SU-DHL-6 (cell line): ENCODE results near the gene RPGRIP1.
A peak's percentile ranks its signal among the peaks of the same experiment; 100 is the strongest.

ENCODE experiments used
- H2AFZ ChIP-seq: fragments of 200-600 bp; sonication (generic); 2 replicates; pipeline ENCODE4 v1.6.1; 2014; ENCODE audit warnings: low read depth, mild to moderate bottlenecking, moderate library complexity, mixed read lengths, antibody characterized with exemption, low read length; ENCODE audit not compliant: severe bottlenecking
- H3F3A ChIP-seq: fragments of 200-600 bp; shearing (Covaris generic); 2 replicates; pipeline ENCODE4 v1.6.0; 2016; ENCODE audit warnings: antibody characterized with exemption, mild to moderate bottlenecking; ENCODE audit not compliant: insufficient read depth
- H3K27ac ChIP-seq: fragments of 200-600 bp; sonication (generic); 2 replicates; pipeline ENCODE4 v1.5.1; 2016; ENCODE audit warnings: low read depth, mild to moderate bottlenecking, low read length, moderate library complexity, mixed read lengths
- H3K27me3 ChIP-seq: fragments of 200-600 bp; sonication (generic), shearing (Covaris generic); 2 replicates; pipeline ENCODE4 v1.6.0; 2014; ENCODE audit warnings: mild to moderate bottlenecking, low read length
- H3K36me3 ChIP-seq: fragments of 200-600 bp; sonication (generic); 2 replicates; pipeline ENCODE4 v1.6.1; 2014; ENCODE audit warnings: mild to moderate bottlenecking, low read length, mixed read lengths
- H3K4me2 ChIP-seq: fragments of 300-600, 200-600 bp; shearing (Covaris generic), sonication (generic); 2 replicates; pipeline ENCODE4 v1.6.0; 2014; ENCODE audit warnings: low read length, low read depth, mild to moderate bottlenecking; ENCODE audit not compliant: poor library complexity, severe bottlenecking
- H3K4me3 ChIP-seq: fragments of 200-600 bp; sonication (generic); 2 replicates; pipeline ENCODE4 v1.5.1; 2014; ENCODE audit warnings: antibody characterized with exemption, low read length, mild to moderate bottlenecking, mixed read lengths; ENCODE audit not compliant: insufficient read depth, poor library complexity, severe bottlenecking
- H3K79me2 ChIP-seq: fragments of 200-600 bp; sonication (generic); 2 replicates; pipeline ENCODE4 v1.6.1; 2014; ENCODE audit warnings: mild to moderate bottlenecking, low read length, moderate library complexity; ENCODE audit not compliant: insufficient read depth
- H3K9ac ChIP-seq: fragments of 200-600 bp; sonication (generic); 2 replicates; pipeline ENCODE4 v1.7.0; 2014; ENCODE audit warnings: mild to moderate bottlenecking, low read length
- H3K9me2 ChIP-seq: fragments of 200-600 bp; sonication (generic); replicated peaks from 2 replicates; pipeline ENCODE4 v1.6.1; 2014; ENCODE audit warnings: low read length; ENCODE audit not compliant: insufficient read depth
- H3K9me3 ChIP-seq: fragments of 200-600 bp; sonication (generic); 2 replicates; pipeline ENCODE4 v1.6.1; 2014; ENCODE audit warnings: low read length, mixed read lengths; ENCODE audit not compliant: insufficient read depth
- H4K20me1 ChIP-seq: fragments of 200-600 bp; sonication (generic); 2 replicates; pipeline ENCODE4 v1.6.1; 2014; ENCODE audit warnings: low read depth, mild to moderate bottlenecking, antibody characterized with exemption, low read length, moderate library complexity, mixed read lengths
- CTCF ChIP-seq: fragments of 200-600 bp; sonication (generic); IDR thresholded peaks from one replicate; pipeline ENCODE4 v1.5.1; 2017; ENCODE audit warnings: antibody characterized with exemption, mild to moderate bottlenecking, low read length, moderate library complexity; ENCODE audit not compliant: insufficient read depth, poor library complexity, severe bottlenecking
- EZH2phosphoT487 ChIP-seq: fragments of 200-600 bp; sonication (generic), shearing (Covaris generic); conservative IDR thresholded peaks from 2 replicates; pipeline ENCODE4 v1.6.1; 2018; ENCODE audit warnings: mild to moderate bottlenecking, antibody characterized with exemption, low read length, moderate library complexity, mixed read lengths

Gene RPGRIP1

GRCh38 chr14:21240417-21240816, 39.5 kb upstream of the RPGRIP1 start:
- H3F3A ChIP-seq: peaks cover 76% of the 10 kb centered on the region
- TF ChIP-seq EZH2phosphoT487: no peak
- no peak for TF ChIP-seq CTCF
- peaks cover 54% of the 10 kb centered on the region for H3K36me3 ChIP-seq
- no peak overlapping the region for H3K4me2 ChIP-seq
- H3K4me3 ChIP-seq: no peak overlapping the region
- no peaks in the 10 kb centered on the region for H3K27me3 ChIP-seq
- H3K9ac ChIP-seq: no peak overlapping the region
- peaks cover 100% of the 10 kb centered on the region for H3K79me2 ChIP-seq
- no peaks in the 10 kb centered on the region for H3K9me3 ChIP-seq
- H2AFZ ChIP-seq: no peak overlapping the region
- no peak overlapping the region for H3K27ac ChIP-seq
- no peaks in the 10 kb centered on the region for H3K9me2 ChIP-seq
- peaks cover 96% of the 10 kb centered on the region for H4K20me1 ChIP-seq

GRCh38 chr14:21241218-21241819, 38.6 kb upstream of the RPGRIP1 start:
- no peak overlapping the region for H3K27ac ChIP-seq
- H3K9me2 ChIP-seq: no peaks in the 10 kb centered on the region
- H3K4me2 ChIP-seq: no peak overlapping the region
- TF ChIP-seq EZH2phosphoT487 (no peak), CTCF (peak; percentile 23)
- no peaks in the 10 kb centered on the region for H3K27me3 ChIP-seq
- H3K79me2 ChIP-seq: peaks cover 100% of the 10 kb centered on the region
- H3K4me3 ChIP-seq: no peak overlapping the region
- no peak overlapping the region for H3K9ac ChIP-seq
- H3F3A ChIP-seq: peaks cover 73% of the 10 kb centered on the region
- no peak overlapping the region for H2AFZ ChIP-seq
- H3K9me3 ChIP-seq: no peaks in the 10 kb centered on the region
- H4K20me1 ChIP-seq: peaks cover 95% of the 10 kb centered on the region
- peaks cover 53% of the 10 kb centered on the region for H3K36me3 ChIP-seq

- Histone ChIP-seq H3K79me2 (peaks cover 100% of the 10 kb centered on the region), H3F3A (peaks cover 76% of the 10 kb centered on the region), H2AFZ (no peak overlapping the region), H3K9ac (no peak overlapping the region), H3K27me3 (no peaks in the 10 kb centered on the region), H4K20me1 (peaks cover 92% of the 10 kb centered on the region), H3K9me2 (no peaks in the 10 kb centered on the region), H3K4me3 (no peak overlapping the region), H3K27ac (no peak overlapping the region), H3K4me2 (no peak overlapping the region), H3K9me3 (no peaks in the 10 kb centered on the region), H3K36me3 (peaks cover 55% of the 10 kb centered on the region)
- no peak for TF ChIP-seq CTCF
- TF ChIP-seq EZH2phosphoT487: no peak
These were observed 35.3 kb upstream of the RPGRIP1 start for GRCh38 chr14:21244544-21244943.
